Tibial nerve (tissue), 4 donors: ENCODE data around the gene RHBDL1. TPM values are rescaled to one million over a fixed set of nuclear protein-coding genes. Genes with fewer than 3 reads are reported as not detected.

Source experiments
- DNase-seq, 2 donors: peaks; one replicate each; pipeline ENCODE4 v3.0.0-alpha.2; 2019; ENCODE audit warnings: low spot score in 2 of 2
- H3K27ac ChIP-seq, 4 donors: fragments of 200-600 bp; sonication (generic) in 3 of 4; one replicate each; pipeline ENCODE4 v1.5.1; 2017 to 2019; ENCODE audit warnings: mild to moderate bottlenecking in 1 of 4
- H3K27me3 ChIP-seq, 2 donors: fragments of 200-600 bp; sonication (generic) in 1 of 2; one replicate each; pipeline versions ENCODE4 v1.5.1 to v1.6.0; 2017 to 2019
- H3K36me3 ChIP-seq, 3 donors: fragments of 200-600 bp; sonication (generic); one replicate each; pipeline ENCODE4 v1.5.1; 2018 to 2019
- H3K4me1 ChIP-seq, 4 donors: fragments of 200-600 bp; sonication (generic) in 3 of 4; one replicate each; pipeline ENCODE4 v1.5.1; 2017 to 2019
- H3K4me3 ChIP-seq, 4 donors: fragments of 200-600 bp; sonication (generic) in 3 of 4; one replicate each; pipeline ENCODE4 v1.5.1; 2017 to 2019; ENCODE audit warnings: mild to moderate bottlenecking in 1 of 4, moderate library complexity in 1 of 4
- H3K9me3 ChIP-seq, 4 donors: fragments of 200-600 bp; sonication (generic) in 3 of 4; one replicate each; pipeline ENCODE4 v1.5.1; 2017 to 2019
- EP300 ChIP-seq, 2 donors: sonication (generic); formaldehyde crosslinking; IDR thresholded peaks; one replicate each; pipeline ENCODE4 v1.6.1; 2017; ENCODE audit warnings: antibody characterized with exemption in 2 of 2, mild to moderate bottlenecking in 1 of 2
- POLR2A ChIP-seq, 2 donors: fragments of 450-650 bp; IDR thresholded peaks; one replicate each; pipeline ENCODE4 v1.6.1; 2017; ENCODE audit warnings: antibody characterized with exemption in 2 of 2, mild to moderate bottlenecking in 2 of 2, moderate library complexity in 2 of 2
- WGBS, 2 donors: methylation state at CpG; one replicate each; pipeline ENCODE4 v1.1.5; 2018; 5-methylcytosine and 5-hydroxymethylcytosine counted together
- total RNA-seq, 4 donors: library from RNA; depleted of rRNA; stranded (reverse); fragments of >200 nt; gene quantifications; one replicate each; pipeline ENCODE4 v1.1.0, GENCODE V29; 2016
- TF ChIP-seq, protein P1 (sequence below), 5 experiments: fragments of 200-600 bp in 3 of 5; fragments of 450-650 bp in 2 of 5; sonication (generic) in 3 of 5; IDR thresholded peaks; one replicate each; pipeline ENCODE4 v1.5.1; 2016 to 2019; ENCODE audit warnings: antibody characterized with exemption in 5 of 5, mild to moderate bottlenecking in 3 of 5, moderate library complexity in 2 of 5

RHBDL1 gene
- total RNA-seq = 1 to 10 TPM in 3 of 4 donors, under 1 TPM in 1; 0.90 to 3.5 (median 1.9) TPM

DNA sequence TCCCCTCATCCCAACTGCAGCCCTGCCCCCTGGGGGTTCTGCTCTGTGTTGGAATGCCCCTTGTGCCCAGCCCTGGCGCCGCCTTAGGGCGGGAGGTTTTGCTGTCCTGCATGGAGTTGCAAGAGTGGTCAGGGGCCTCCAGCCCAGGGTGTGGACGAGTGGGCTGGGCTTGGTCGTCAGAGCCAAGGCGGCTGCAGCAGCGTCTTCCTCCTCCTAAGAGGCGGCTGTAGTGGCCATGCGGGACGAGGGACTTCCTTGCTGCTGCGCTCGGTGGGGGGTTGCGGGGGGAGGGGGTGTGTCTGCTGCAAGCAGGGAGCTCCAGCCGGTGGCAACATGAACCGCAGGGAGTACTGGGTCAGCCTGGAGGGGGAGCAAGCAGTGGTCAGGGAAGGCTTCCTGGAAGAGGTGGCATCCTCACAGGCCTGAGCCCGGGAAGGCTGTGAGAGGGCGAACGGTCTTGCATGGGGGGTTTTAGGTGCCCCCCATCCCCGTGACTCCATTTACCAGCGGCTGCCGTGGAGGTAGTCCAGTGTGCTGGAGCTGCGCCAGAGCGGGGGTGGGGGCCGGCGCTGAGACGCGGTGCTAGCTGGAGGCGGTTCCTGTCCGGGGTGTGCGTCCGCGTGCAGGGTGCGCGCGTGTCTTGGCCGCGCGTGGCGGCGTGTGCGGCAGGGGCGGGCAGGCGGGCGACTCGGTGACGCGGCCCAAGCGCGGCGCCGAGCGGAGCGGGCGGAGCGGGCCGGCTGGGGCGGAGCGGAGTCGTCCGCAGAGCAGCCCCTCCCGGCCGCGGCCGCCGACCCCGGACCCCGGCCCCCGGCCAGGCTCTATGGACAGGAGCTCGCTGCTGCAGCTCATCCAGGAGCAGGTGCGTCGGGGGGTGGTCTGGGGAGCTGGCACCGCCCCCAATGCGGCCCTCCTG, at the start of gene RHBDL1:
Gene RHBDL1 (plus strand): TSS at position 704 of the 916 bp plus-strand sequence. CDS start 120 bp downstream, at position 824.
- peaks cover 0 to 46% (median 4%) of the 10 kb centered on the region in 3 donors for H3K36me3 ChIP-seq
- peak within 1 kb of the TSS in 2 of 4 donors; percentile 15 to 33 for H3K4me3 ChIP-seq
- H3K9me3 ChIP-seq = no peaks in the 10 kb centered on the region
- no peak for DNase-seq
- WGBS, 2 donors = 4 to 11% methylated on average over 24 to 40 of the region's 73 CpGs
- peak within 1 kb of the TSS in 2 of 4 donors; percentile 42 to 48 for H3K27ac ChIP-seq
- H3K4me1 ChIP-seq = peaks cover 0 to 34% (median 17%) of the 10 kb centered on the region in 4 donors
- no peaks in the 10 kb centered on the region for H3K27me3 ChIP-seq
- TF ChIP-seq EP300 (IDR thresholded peaks at IDR 0.05) = no peak
- TF ChIP-seq, protein P1, sequence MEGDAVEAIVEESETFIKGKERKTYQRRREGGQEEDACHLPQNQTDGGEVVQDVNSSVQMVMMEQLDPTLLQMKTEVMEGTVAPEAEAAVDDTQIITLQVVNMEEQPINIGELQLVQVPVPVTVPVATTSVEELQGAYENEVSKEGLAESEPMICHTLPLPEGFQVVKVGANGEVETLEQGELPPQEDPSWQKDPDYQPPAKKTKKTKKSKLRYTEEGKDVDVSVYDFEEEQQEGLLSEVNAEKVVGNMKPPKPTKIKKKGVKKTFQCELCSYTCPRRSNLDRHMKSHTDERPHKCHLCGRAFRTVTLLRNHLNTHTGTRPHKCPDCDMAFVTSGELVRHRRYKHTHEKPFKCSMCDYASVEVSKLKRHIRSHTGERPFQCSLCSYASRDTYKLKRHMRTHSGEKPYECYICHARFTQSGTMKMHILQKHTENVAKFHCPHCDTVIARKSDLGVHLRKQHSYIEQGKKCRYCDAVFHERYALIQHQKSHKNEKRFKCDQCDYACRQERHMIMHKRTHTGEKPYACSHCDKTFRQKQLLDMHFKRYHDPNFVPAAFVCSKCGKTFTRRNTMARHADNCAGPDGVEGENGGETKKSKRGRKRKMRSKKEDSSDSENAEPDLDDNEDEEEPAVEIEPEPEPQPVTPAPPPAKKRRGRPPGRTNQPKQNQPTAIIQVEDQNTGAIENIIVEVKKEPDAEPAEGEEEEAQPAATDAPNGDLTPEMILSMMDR (IDR thresholded peaks at IDR 0.05) = no peak
- no peak for TF ChIP-seq POLR2A (IDR thresholded peaks at IDR 0.05)

DNA sequence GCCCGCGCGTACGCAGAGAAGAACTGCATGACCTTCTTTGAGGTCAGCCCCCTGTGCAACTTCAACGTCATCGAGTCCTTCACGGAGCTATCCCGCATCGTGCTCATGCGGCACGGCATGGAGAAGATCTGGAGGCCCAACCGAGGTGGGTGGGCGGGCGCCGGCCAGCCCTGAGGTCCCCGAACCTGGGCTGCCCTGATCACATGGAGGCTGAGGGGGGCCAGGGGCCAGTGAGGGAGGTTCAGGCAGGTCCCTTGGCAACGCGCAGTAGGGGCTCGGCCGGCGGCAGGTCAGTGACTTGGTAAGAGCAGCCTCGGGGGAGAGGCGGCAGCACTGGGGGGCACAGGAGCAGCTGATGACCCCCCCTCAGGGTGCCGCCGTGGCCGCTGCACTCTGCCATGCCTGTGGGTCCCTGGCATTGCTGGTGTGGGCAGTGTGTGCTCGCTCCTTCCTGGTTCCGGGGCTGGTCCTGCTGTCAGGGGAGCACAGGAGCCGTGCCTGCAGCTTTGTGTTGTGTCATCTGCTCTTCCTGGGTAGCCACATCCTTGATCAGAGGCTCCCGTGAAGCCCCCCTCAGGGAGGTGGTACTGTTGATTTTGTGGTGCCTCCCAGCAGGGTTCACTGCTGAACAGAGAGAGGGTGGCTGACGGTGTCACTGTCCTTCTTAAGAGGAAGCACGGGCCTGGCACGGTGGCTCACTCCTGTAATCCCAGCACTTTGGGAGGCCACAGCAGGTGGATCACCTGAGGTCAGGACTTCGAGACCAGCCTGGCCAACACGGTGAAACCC, 49.3 kb upstream of the RHBDL1 start:
- peaks cover 0 to 41% (median 3%) of the 10 kb centered on the region in 3 donors for H3K36me3 ChIP-seq
- H3K4me3 ChIP-seq = no peak overlapping the region
- H3K27me3 ChIP-seq = no peaks in the 10 kb centered on the region
- no peaks in the 10 kb centered on the region for H3K9me3 ChIP-seq
- peaks cover 0 to 51% (median 23%) of the 10 kb centered on the region in 4 donors for H3K4me1 ChIP-seq
- WGBS, 2 donors = 92 to 93% methylated on average over 28 to 32 of the region's 35 CpGs
- no peak for TF ChIP-seq EP300 (IDR thresholded peaks at IDR 0.05)
- no peak for TF ChIP-seq POLR2A (IDR thresholded peaks at IDR 0.05)
- TF ChIP-seq, protein P1 (IDR thresholded peaks at IDR 0.05) = no peak
- no peak for DNase-seq
- H3K27ac ChIP-seq = peak overlapping the region in 1 of 4 donors; percentile 36

DNA sequence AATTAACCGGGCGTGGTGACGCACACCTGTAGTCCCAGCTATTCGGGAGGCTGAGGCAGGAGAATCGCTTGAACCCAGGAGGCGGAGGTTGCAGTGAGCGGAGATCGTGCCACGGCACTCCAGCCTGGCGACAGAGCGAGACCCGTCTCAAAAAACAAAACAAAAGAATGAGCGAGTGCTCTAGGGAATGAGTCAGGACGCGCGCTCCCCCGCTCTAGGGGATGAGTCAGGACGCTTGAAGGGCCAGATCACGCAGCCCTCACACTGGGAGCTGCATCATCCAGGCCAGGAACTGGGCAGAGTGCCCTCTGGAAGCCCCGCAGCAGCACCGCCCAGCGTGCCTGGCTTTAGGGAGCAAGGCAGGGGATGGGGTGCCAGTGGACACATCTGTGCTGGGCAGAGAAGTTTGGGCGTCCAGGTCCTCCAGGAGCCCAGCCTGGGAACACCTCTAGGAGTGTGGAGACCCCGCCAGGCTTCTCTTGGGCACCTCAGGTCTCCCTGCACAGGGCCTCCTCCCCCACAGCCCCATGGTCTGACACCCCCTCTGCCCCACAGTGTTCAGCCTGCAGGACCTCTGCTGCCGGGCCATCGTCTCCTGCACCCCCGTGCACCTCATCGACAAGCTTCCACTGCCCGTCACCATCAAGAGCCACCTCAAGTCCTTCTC, 48.6 kb upstream of the RHBDL1 start:
- no peak for DNase-seq
- Histone ChIP-seq H3K4me3 (no peak overlapping the region), H3K36me3 (peaks cover 0 to 41% (median 3%) of the 10 kb centered on the region in 3 donors), H3K9me3 (no peaks in the 10 kb centered on the region), H3K27me3 (no peaks in the 10 kb centered on the region), H3K27ac (peak overlapping the region in 2 of 4 donors; percentile 17 to 73), H3K4me1 (peaks cover 0 to 49% (median 25%) of the 10 kb centered on the region in 4 donors)
- no peak for TF ChIP-seq EP300 (IDR thresholded peaks at IDR 0.05)
- TF ChIP-seq, protein P1 (IDR thresholded peaks at IDR 0.05) = no peak
- TF ChIP-seq POLR2A (IDR thresholded peaks at IDR 0.05) = no peak
- 84 to 87% methylated on average over 26 to 28 of the region's 29 CpGs for WGBS, 2 donors

DNA sequence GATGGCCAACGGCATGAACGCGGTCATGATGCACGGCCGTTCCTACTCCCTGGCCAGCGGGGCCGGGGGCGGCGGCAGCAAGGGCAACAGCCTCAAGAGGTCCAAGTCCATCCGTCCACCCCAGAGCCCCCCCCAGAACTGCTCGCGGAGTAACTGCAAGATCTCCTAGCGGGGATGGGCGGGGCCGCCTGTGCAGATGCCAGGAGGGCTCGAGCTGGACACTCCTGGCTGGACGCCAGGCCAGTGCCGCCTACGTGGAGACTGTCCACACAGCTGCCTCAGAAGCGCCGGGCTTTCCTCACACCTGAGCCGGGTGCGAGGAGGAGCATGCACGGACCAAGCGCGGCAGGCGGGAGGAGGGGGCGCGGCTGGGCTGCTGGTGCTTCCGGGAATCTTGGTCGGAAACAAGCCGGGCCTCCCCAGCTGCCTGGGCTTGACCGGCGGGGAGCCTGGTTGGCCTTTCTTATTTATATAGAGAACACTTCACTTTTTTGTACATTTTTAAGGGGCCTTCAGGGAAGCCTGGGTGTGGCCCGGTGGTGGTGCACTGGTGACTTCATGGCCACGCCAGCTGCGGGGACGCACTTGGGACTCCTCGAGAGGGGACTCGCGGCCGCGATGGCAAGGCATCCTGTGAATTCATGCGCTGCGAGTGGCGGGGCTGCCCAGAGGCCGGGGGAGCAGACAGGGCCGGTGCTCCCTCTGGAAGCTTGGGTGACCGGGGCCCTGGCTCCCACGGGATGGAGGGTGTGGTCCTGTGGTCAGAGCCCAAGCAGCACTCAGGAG, 47.8 kb upstream of the RHBDL1 start:
- H3K27ac ChIP-seq = peak overlapping the region in 2 of 4 donors; percentile 17 to 73
- no peaks in the 10 kb centered on the region for H3K27me3 ChIP-seq
- no peak overlapping the region for H3K4me3 ChIP-seq
- H3K4me1 ChIP-seq = peaks cover 0 to 44% (median 25%) of the 10 kb centered on the region in 4 donors
- no peaks in the 10 kb centered on the region for H3K9me3 ChIP-seq
- DNase-seq = no peak
- WGBS, 2 donors = 78 to 88% methylated on average over 45 to 50 of the region's 50 CpGs
- TF ChIP-seq, protein P1 (IDR thresholded peaks at IDR 0.05) = no peak
- TF ChIP-seq EP300 (IDR thresholded peaks at IDR 0.05) (no peak), POLR2A (IDR thresholded peaks at IDR 0.05) (no peak)
- H3K36me3 ChIP-seq = peaks cover 0 to 48% (median 3%) of the 10 kb centered on the region in 3 donors
